Skeletal muscle cell (primary cell): ENCODE data around the gene ADPRH.
A peak's percentile ranks its signal among the peaks of the same experiment; 100 is the strongest.
"Not testable (repeated sequence)": the region's sequence is repeated elsewhere in the genome, so short reads cannot be mapped to it uniquely, and the experiment has no call there.

Experiments
- DNase-seq: peaks from one replicate; pipeline ENCODE4 v3.0.0-alpha.2; 2010; ENCODE audit warnings: low read depth
- H3K4me3 ChIP-seq: 2 replicates; pipeline ENCODE4 v1.5.1; 2011; ENCODE audit warnings: low read depth, mild to moderate bottlenecking, control low read depth, low read length, moderate library complexity

Gene ADPRH

GRCh38 chr3:119558626-119559317 is 20.5 kb upstream of the ADPRH start:
- no peak overlapping the region for H3K4me3 ChIP-seq
- DNase-seq, result no peak

DNA sequence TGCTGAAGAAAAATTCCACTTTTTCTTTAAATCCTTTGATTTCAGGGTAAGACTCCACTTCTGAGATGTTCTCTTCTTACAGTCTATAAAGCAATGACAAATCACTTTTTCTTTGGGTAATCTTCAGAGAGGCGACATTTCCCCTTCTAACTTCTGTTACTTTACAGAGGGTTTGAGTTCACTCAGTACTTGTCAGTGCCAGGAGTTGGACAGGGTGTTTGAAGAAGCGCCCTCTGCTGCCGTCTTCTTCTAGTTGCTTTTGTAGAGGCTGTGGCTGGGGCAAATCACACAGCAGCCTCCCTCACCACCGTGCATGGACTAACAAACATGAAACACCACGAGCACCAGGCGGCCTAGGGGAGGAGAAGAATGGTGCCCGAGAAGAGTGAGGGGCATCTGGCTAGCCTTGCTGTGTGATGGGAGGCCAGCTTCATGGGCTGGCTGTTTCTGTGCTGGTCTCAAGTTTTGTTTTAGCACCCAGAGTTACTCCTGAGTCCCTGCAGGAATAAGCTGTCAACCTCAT is 19.8 kb upstream of the ADPRH start, which contains the start of gene CD80:
Gene CD80, minus strand, starts transcription at position 174 of the 523 bp plus-strand sequence. CDS start 1,886 bp downstream, outside the sequence.
- DNase-seq, result peak; percentile 5
- no peak within 1 kb of the TSS for H3K4me3 ChIP-seq

DNA sequence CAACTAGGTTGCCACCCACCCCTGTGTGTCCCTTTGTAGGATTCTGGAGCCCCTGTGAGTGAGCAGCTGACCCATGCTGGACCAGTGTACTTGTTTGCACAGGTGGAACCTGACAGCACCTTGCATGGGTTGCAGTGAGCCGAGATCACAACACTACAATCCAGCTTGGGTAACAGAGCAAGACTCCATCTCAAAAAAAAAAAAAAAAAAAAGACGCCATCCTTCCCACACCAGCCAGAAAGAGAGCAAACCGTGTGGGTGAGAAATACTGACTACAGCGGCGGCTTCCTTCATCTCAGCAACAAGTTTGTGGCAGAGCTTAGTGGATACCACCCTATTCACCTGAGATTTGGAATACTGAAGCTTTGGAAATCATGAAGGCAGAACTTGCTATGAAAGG is 19.1 kb upstream of the ADPRH start:
- DNase-seq, result no peak
- no peak overlapping the region for H3K4me3 ChIP-seq

DNA sequence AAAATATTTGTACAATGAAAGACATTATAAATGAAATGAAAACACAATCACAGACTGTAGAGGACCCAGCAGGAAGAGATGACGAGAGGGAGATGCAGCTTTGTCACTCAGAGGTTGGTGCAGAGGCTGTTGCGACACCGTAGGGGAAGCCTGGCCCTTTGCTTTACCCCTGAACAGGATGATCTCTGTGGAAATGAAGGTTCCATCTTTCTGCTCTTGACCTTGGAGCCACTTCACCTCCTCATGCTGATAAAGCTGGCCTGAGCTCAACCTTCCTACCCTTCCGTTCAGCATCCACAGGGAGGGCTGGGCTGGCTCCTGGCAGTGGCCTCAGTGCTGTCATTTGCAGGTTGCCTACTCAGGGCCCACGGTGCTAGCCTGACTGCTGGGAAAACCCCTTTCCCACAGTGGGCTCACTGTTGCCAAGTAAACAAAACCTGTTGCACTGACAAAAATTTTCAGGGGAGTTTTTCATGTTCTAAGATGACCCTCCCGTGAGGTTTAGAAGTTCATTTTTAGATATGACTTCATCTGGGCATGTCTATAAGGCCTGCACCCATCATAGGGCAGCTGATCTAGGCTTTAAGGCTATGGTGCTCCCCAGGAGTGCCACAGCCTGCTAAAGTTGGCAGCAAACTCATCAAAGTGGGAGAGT is 16.9 kb upstream of the ADPRH start:
- H3K4me3 ChIP-seq, result no peak overlapping the region
- no peak for DNase-seq

GRCh38 chr3:119563334-119563733 is 16.0 kb upstream of the ADPRH start:
- not testable (repeated sequence) for DNase-seq, H3K4me3 ChIP-seq

DNA sequence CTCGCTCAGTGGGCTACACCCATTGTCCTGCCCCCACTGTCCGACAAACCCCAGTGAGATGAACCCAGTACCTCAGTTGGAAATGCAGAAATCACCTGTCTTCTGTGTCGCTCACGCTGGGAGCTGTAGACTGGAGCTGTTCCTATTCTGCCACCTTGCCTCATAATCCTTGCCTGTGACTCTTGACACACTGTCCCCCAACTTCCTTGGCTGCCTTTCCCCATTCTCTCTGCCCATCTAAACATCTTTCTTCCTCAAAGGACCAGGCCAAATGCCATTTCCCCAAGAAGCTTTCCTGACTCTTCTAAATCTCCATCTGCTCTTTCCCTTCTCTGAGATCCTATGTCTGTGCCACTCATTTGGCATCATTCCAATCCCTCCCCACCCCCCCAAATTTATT is 10.1 kb upstream of the ADPRH start:
- DNase-seq, result no peak
- no peak overlapping the region for H3K4me3 ChIP-seq

DNA sequence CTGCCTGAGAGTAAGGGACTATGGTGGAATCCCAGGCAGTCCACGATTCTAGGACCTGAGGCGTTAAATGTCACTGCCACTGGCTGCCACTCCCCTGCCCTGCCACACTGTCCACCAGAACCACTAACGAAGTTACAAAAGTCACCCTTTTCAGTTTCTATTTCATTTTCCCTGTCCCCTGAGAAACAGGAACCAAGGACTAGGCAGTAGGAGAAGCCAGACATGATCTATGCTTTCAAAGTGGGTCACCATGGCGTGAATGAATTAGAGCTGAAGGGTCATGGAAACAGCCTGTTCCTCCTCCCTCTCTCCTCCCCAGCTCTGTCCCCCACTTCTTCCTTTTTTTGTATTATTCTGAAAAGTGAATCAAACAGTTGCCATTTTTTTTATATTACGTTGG is 9.1 kb upstream of the ADPRH start:
- no peak overlapping the region for H3K4me3 ChIP-seq
- DNase-seq, result no peak

DNA sequence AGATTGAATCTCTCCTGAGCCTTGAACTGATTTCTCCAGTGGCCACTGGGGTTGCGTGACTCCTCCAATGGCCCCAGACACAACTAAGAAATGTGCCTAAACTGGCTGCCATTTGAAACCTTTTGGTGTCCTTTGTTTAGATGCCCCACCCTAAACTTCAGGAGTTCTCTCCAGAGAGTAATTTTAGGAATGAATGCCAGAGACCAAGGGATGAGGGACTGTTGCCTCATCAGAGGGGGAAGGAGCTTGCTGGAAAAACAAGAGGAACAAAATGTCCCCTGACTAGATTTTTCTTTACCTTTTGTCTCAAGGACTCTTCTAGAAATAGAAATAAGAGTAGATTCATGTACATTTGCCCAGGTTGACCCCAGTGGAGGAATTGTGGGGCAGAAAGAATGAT is 8.1 kb upstream of the ADPRH start:
- H3K4me3 ChIP-seq, result no peak overlapping the region
- no peak for DNase-seq

DNA sequence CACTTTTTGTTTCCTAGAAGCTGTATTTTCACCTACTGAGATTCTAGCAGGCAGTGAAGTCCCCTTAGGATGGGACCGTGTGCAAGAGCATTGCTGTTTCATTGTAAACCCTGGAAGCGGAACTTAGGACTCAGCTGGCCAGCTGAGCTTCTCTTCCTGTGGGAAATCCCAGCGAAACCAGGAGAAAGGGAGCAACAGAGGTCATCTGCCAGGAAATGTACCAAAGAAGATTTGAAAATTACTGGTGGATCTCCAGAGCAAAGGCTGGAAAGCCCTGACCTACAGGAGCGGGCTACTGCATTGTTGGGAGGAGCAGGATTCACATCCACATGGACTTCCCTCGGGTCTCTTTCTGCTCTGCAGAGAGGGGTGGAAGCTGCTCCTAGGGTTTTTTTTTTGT is 7.6 kb upstream of the ADPRH start:
- H3K4me3 ChIP-seq, result no peak overlapping the region
- no peak for DNase-seq

- H3K4me3 ChIP-seq, result no peak overlapping the region
- no peak for DNase-seq
These were observed 3.8 kb upstream of the ADPRH start for GRCh38 chr3:119575507-119575906.

DNA sequence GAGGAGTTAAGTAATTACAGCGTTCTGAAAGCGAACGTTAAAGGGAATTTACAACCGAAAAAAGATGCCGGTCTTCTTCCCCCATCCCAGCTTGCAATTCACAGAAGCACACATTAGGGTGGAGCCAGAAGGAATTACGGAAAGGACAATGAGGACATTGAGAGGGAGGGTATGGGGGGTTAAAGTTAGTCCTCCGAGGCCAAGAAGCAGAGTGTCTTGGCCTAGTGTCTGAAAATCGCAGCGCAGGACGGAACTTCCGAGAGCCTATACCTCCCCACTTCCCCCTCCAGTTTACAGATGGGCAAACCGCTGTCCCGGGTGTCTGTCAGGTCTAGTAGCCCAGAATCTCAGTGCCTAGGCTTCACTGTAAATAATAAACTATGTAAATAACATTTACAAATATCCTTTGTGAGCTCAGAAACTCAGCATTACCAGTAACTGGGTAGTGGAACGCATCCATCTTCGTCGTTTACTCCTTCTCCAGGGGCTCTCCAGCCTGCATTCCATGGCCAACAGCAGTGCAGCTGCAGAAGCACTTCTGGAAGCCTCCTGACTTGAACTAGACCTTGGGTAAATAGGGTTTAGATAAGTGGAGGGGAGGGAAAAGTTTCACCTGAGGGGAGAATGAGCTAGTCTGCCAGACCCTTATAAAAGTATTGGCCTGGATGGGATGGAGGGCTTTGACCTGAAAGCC is 922 bp downstream of the ADPRH start:
- DNase-seq, result no peak

DNA sequence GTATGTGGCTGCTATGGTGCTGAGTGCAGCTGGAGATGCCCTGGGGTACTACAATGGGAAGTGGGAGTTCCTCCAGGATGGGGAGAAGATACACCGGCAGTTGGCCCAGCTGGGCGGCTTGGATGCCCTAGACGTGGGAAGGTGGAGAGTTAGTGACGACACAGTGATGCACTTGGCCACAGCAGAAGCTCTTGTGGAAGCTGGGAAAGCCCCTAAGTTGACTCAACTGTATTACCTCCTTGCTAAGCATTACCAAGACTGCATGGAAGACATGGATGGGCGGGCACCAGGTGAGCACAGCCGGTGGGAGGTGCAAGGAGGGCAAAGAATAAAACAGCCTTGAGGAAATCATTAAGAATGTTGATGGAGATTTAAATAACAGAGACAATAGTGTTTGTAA is 2.9 kb downstream of the ADPRH start:
- H3K4me3 ChIP-seq, result no peak overlapping the region
- no peak for DNase-seq

More for the DNA sequence above, 922 bp downstream of the ADPRH start:
- H3K4me3 ChIP-seq, result peak overlapping the region; percentile 62

GRCh38 chr3:119585208-119585607 is 5.9 kb downstream of the ADPRH start:
- H3K4me3 ChIP-seq, result no peak overlapping the region
- DNase-seq, result no peak

GRCh38 chr3:119585856-119586570 is 6.7 kb downstream of the ADPRH start:
- H3K4me3 ChIP-seq, result no peak overlapping the region
- DNase-seq, result no peak

GRCh38 chr3:119586733-119587172 is 7.5 kb downstream of the ADPRH start:
- H3K4me3 ChIP-seq, result no peak overlapping the region
- DNase-seq, result no peak

GRCh38 chr3:119588112-119588511 is 8.8 kb downstream of the ADPRH start:
- DNase-seq, result no peak
- no peak overlapping the region for H3K4me3 ChIP-seq

DNA sequence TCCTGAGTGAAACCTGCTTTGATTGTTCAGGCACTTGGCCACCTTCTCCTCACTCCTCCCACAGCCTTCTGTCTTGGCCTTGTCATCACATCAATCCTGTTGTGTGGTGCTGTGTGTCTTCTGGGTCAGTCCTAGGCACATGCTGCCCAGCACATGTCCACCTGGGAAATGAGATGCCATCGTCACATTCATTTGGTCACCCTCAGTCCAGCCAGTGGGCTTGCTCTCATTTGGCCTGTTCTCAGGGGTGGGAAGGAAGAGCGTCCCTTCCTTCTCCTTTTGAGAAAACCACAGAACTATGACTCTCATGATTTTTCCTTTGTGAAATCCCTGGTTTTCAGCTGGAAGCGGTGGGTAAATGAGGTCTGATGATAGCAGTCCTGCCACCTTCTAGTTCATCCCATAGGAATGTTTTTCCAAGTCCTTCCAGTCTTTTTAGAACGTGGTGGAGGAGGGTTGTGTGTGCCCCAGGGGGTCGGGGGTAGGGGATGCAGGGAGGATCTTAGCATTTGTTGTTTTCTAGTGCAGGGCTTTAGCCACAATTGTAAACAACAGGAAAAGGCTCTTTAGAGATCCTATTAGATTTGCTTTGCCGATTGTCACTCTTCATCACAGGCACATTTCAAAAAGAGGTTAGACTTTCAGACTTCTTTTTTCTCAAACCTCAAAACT is 9.9 kb downstream of the ADPRH start:
- DNase-seq, result no peak
- H3K4me3 ChIP-seq, result no peak overlapping the region

- DNase-seq, result no peak
These were observed 11.4 kb downstream of the ADPRH start for GRCh38 chr3:119590706-119591105.

GRCh38 chr3:119592861-119593260 is 13.6 kb downstream of the ADPRH start:
- DNase-seq, result no peak
- H3K4me3 ChIP-seq, result no peak overlapping the region

More at GRCh38 chr3:119590706-119591105, 11.4 kb downstream of the ADPRH start:
- H3K4me3 ChIP-seq, result no peak overlapping the region
